Measurements from ENCODE around the gene CD302.

GRCh38 chr2:159720676-159721075, 77.3 kb downstream of the CD302 start:
- TF ChIP-seq CTCF (IDR thresholded peaks at IDR 0.05; ENCODE audit: borderline replicate concordance, extremely low read depth, low read length, poor library complexity, severe bottlenecking) (no peak), EZH2 (IDR thresholded peaks at IDR 0.05; ENCODE audit: borderline replicate concordance, low read depth, low read length, severe bottlenecking) (no peak)

Data from DND-41 (cell line).